ENCODE measurements around the gene FOXP1. TPM values are rescaled to one million over a fixed set of nuclear protein-coding genes. Genes with fewer than 3 reads are reported as not detected.
A peak's percentile ranks its signal among the peaks of the same experiment; 100 is the strongest.

Gene FOXP1
- total RNA-seq, 4 donors from 2014 or later, result 103 to 173 (median 140) TPM

GRCh38 chr3:71517271-71517791 lies 66.2 kb downstream of the FOXP1 start:
- Histone ChIP-seq H3K36me3 (no peaks in the 10 kb centered on the region), H3K27me3 (no peaks in the 10 kb centered on the region), H3K4me3 (no peak overlapping the region), H3K4me1 (no peaks in the 10 kb centered on the region), H3K9me3 (no peaks in the 10 kb centered on the region), H3K27ac (no peak overlapping the region)
- TF ChIP-seq CTCF (IDR thresholded peaks at IDR 0.05) (no peak), POLR2A (IDR thresholded peaks at IDR 0.05) (no peak)
- DNase-seq, result no peak

GRCh38 chr3:71515636-71516365 lies 67.7 kb downstream of the FOXP1 start:
- H3K4me3 ChIP-seq, result no peak overlapping the region
- no peak for TF ChIP-seq POLR2A (IDR thresholded peaks at IDR 0.05)
- TF ChIP-seq CTCF (IDR thresholded peaks at IDR 0.05), result no peak
- no peaks in the 10 kb centered on the region for H3K36me3 ChIP-seq
- no peak for DNase-seq
- H3K9me3 ChIP-seq, result no peaks in the 10 kb centered on the region
- H3K27me3 ChIP-seq, result no peaks in the 10 kb centered on the region
- H3K27ac ChIP-seq, result peak overlapping the region in 1 of 4 donors; percentile 21
- no peaks in the 10 kb centered on the region for H3K4me1 ChIP-seq

- Histone ChIP-seq H3K27me3 (no peaks in the 10 kb centered on the region), H3K36me3 (no peaks in the 10 kb centered on the region), H3K9me3 (no peaks in the 10 kb centered on the region), H3K4me1 (no peaks in the 10 kb centered on the region), H3K4me3 (no peak overlapping the region), H3K27ac (no peak overlapping the region)
- no peak for DNase-seq
- TF ChIP-seq POLR2A (IDR thresholded peaks at IDR 0.05) (no peak), CTCF (IDR thresholded peaks at IDR 0.05) (no peak)
Measured at GRCh38 chr3:71514621-71515020, 68.9 kb downstream of the FOXP1 start.

- Histone ChIP-seq H3K27ac (no peak overlapping the region), H3K36me3 (no peaks in the 10 kb centered on the region), H3K4me1 (no peaks in the 10 kb centered on the region), H3K27me3 (no peaks in the 10 kb centered on the region), H3K4me3 (no peak overlapping the region), H3K9me3 (no peaks in the 10 kb centered on the region)
- DNase-seq, result no peak
- TF ChIP-seq POLR2A (IDR thresholded peaks at IDR 0.05) (no peak), CTCF (IDR thresholded peaks at IDR 0.05) (no peak)
Measured at GRCh38 chr3:71513515-71513914, 70.0 kb downstream of the FOXP1 start.

DNA sequence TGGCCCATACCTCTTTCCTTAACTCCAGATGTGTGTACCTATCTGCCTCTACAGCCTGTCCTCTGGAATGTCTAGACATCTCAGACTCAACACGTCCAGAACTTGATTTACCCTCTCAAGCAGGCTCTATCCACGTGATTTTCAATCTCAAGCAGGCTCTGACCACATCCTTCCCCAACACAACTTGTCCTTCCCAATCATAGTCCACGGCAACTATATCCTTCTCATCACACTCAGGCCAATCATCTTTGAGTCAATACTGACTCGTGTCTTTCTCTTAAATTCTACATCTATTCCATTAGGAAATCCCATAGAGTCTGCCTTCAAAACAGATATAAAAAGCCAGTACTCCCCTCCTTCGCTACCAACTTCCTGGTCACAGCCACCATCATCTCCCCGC lies 70.4 kb downstream of the FOXP1 start:
- no peak overlapping the region for H3K4me3 ChIP-seq
- no peaks in the 10 kb centered on the region for H3K27me3 ChIP-seq
- no peaks in the 10 kb centered on the region for H3K4me1 ChIP-seq
- H3K36me3 ChIP-seq, result no peaks in the 10 kb centered on the region
- no peak overlapping the region for H3K27ac ChIP-seq
- TF ChIP-seq CTCF (IDR thresholded peaks at IDR 0.05), result no peak
- no peak for TF ChIP-seq POLR2A (IDR thresholded peaks at IDR 0.05)
- H3K9me3 ChIP-seq, result no peaks in the 10 kb centered on the region
- no peak for DNase-seq
